ENCODE data around the gene PRKN. TPM values are rescaled to one million over a fixed set of nuclear protein-coding genes. Genes with fewer than 3 reads are reported as not detected.

PRKN gene
- total and polyA plus RNA-seq, 2 experiments from 2014 or later, result 0.10 to 0.84 TPM

GRCh38 chr6:161922631-161923119 lies 804.9 kb downstream of the PRKN start:
- H3K27me3 Mint-ChIP-seq (ENCODE audit: insufficient read depth, low read depth, poor library complexity), result peaks cover 3% of the 10 kb centered on the region
- H3K27ac ChIP-seq (ENCODE audit: low read depth), result no peak overlapping the region
- H4K20me1 ChIP-seq (replicated peaks; ENCODE audit: insufficient read depth), result no peaks in the 10 kb centered on the region
- no peaks in the 10 kb centered on the region for H3F3A ChIP-seq (replicated peaks; ENCODE audit: low read depth)
- DNase-seq (ENCODE audit: low spot score), result peak; percentile 68
- ATAC-seq, result peak; percentile 95
- no peaks in the 10 kb centered on the region for H3K36me3 ChIP-seq (ENCODE audit: insufficient read depth)
- no peaks in the 10 kb centered on the region for H3K9me3 Mint-ChIP-seq
- no peak overlapping the region for H3K4me3 ChIP-seq
- no peaks in the 10 kb centered on the region for H3K9me2 ChIP-seq (ENCODE audit: insufficient read depth)
- no peak overlapping the region; the same call in 1 of the 2 replicates for H2AFZ ChIP-seq
- peak overlapping the region; percentile 88; the same call in 1 of the 2 replicates for H3K27ac Mint-ChIP-seq
- no peak overlapping the region for H3K4me3 Mint-ChIP-seq
- no peaks in the 10 kb centered on the region for H3K79me2 ChIP-seq (replicated peaks; ENCODE audit: insufficient read depth)
- no peaks in the 10 kb centered on the region; the same call in 2 of the 3 replicates for H3K4me1 Mint-ChIP-seq
- H3K36me3 Mint-ChIP-seq (ENCODE audit: low read depth), result no peaks in the 10 kb centered on the region
- peak; percentile 48; the same call in 1 of the 2 replicates for TF ChIP-seq CREB1 (CRISPR knock-in tag; IDR thresholded peaks at IDR 0.05; ENCODE audit: low read depth)
- no peak for TF ChIP-seq STAT1 (IDR thresholded peaks at IDR 0.05; ENCODE audit: unreplicated experiment)
- TF ChIP-seq ZNF462 (CRISPR knock-in tag; IDR thresholded peaks at IDR 0.05), result no peak
- TF ChIP-seq, protein P1, sequence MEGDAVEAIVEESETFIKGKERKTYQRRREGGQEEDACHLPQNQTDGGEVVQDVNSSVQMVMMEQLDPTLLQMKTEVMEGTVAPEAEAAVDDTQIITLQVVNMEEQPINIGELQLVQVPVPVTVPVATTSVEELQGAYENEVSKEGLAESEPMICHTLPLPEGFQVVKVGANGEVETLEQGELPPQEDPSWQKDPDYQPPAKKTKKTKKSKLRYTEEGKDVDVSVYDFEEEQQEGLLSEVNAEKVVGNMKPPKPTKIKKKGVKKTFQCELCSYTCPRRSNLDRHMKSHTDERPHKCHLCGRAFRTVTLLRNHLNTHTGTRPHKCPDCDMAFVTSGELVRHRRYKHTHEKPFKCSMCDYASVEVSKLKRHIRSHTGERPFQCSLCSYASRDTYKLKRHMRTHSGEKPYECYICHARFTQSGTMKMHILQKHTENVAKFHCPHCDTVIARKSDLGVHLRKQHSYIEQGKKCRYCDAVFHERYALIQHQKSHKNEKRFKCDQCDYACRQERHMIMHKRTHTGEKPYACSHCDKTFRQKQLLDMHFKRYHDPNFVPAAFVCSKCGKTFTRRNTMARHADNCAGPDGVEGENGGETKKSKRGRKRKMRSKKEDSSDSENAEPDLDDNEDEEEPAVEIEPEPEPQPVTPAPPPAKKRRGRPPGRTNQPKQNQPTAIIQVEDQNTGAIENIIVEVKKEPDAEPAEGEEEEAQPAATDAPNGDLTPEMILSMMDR (conservative IDR thresholded peaks at IDR 0.05; ENCODE audit: low read depth in 2 of 2), result peak; percentile 64 to 88
- TF ChIP-seq EZH2 (IDR thresholded peaks at IDR 0.05; ENCODE audit: low read depth, unreplicated experiment), result no peak
- no peak for TF ChIP-seq ZNF114 (CRISPR knock-in tag; IDR thresholded peaks at IDR 0.05)
- TF ChIP-seq, protein P2, sequence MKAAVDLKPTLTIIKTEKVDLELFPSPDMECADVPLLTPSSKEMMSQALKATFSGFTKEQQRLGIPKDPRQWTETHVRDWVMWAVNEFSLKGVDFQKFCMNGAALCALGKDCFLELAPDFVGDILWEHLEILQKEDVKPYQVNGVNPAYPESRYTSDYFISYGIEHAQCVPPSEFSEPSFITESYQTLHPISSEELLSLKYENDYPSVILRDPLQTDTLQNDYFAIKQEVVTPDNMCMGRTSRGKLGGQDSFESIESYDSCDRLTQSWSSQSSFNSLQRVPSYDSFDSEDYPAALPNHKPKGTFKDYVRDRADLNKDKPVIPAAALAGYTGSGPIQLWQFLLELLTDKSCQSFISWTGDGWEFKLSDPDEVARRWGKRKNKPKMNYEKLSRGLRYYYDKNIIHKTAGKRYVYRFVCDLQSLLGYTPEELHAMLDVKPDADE (IDR thresholded peaks at IDR 0.05), result no peak
- no peak for TF ChIP-seq JUNB (IDR thresholded peaks at IDR 0.05; ENCODE audit: unreplicated experiment)
- no peak for TF ChIP-seq ZNF331 (CRISPR knock-in tag; IDR thresholded peaks at IDR 0.05; ENCODE audit: low read depth)
- TF ChIP-seq POLR2AphosphoS5 (IDR thresholded peaks at IDR 0.05; ENCODE audit: low read depth), result no peak
- peaks cover 4% of the 10 kb centered on the region; the same call in 1 of the 2 replicates for H3K4me1 ChIP-seq (ENCODE audit: insufficient read depth)
- H3K4me2 ChIP-seq, result no peak overlapping the region
- H3K27me3 ChIP-seq (ENCODE audit: insufficient read depth), result no peaks in the 10 kb centered on the region

Measured in GM23338 (cell line).